GM12891 (cell line): ENCODE measurements around the gene ENOSF1.
A peak's percentile ranks its signal among the peaks of the same experiment; 100 is the strongest.

Experiments
- DNase-seq: peaks from one replicate; pipeline ENCODE4 v3.0.0; 2011; ENCODE audit warnings: low spot score; ENCODE audit not compliant: insufficient read length
- FAIRE-seq: peaks from 2 replicates; lab custom pipeline; 2011; peaks lifted over from hg19 to GRCh38; lab: Jason Lieb, UNC
- PAX5 ChIP-seq: IDR thresholded peaks from 2 replicates; pipeline ENCODE4 v1.6.1; 2011; ENCODE audit warnings: low read length, moderate library complexity, mild to moderate bottlenecking; ENCODE audit not compliant: insufficient read depth, severe bottlenecking
- POLR2A ChIP-seq: IDR thresholded peaks from 2 replicates; pipeline ENCODE4 v1.6.1; 2011; ENCODE audit warnings: low read depth, low read length, control low read depth
- POLR2AphosphoS5 ChIP-seq: IDR thresholded peaks from 2 replicates; pipeline ENCODE4 v1.6.1; 2011; ENCODE audit warnings: low read depth, low read length, control low read depth
- POU2F2 ChIP-seq: IDR thresholded peaks from 2 replicates; pipeline ENCODE4 v1.6.1; 2011; ENCODE audit warnings: low read depth, mild to moderate bottlenecking, control low read depth, low read length, moderate library complexity
- SPI1 ChIP-seq: IDR thresholded peaks from 2 replicates; pipeline ENCODE4 v1.6.1; 2011; ENCODE audit warnings: low read depth, low read length, control low read depth
- TAF1 ChIP-seq: IDR thresholded peaks from 2 replicates; pipeline ENCODE4 v1.6.1; 2011; ENCODE audit warnings: low read depth, low read length, control low read depth

Gene ENOSF1

GRCh38 chr18:658001-658946, 54.2 kb downstream of the ENOSF1 start:
- peak; percentile 54 for TF ChIP-seq POLR2AphosphoS5
- TF ChIP-seq POLR2A: peak; percentile 34; the same call in 1 of the 2 replicates
- peak; percentile 56; the same call in 1 of the 2 replicates for TF ChIP-seq TAF1
- TF ChIP-seq POU2F2: 0 out of 2 replicates have a peak, but pooled peaks have one; percentile 7
- TF ChIP-seq SPI1: no peak
- TF ChIP-seq PAX5: no peak
- DNase-seq (peak; percentile 72), FAIRE-seq (peak; percentile 67)

GRCh38 chr18:657311-658000, 55.0 kb downstream of the ENOSF1 start, which contains the start of gene TYMS:
TSS of gene TYMS (plus strand) at chr18:657653. CDS start at chr18:657743, 90 bp downstream.
- FAIRE-seq (peak; percentile 58), DNase-seq (peak; percentile 56)

GRCh38 chr18:655445-655844, 57.0 kb downstream of the ENOSF1 start:
- DNase-seq: no peak
- TF ChIP-seq POLR2AphosphoS5 (no peak), POLR2A (no peak), SPI1 (no peak), POU2F2 (no peak), PAX5 (no peak), TAF1 (no peak)
- no peak for FAIRE-seq

More at GRCh38 chr18:657311-658000, 55.0 kb downstream of the ENOSF1 start, which contains the start of gene TYMS:
- no peak for TF ChIP-seq SPI1
- TF ChIP-seq TAF1: no peak
- peak; percentile 27; the same call in 1 of the 2 replicates for TF ChIP-seq POLR2A
- no peak for TF ChIP-seq PAX5
- TF ChIP-seq POLR2AphosphoS5: no peak; the same call in 1 of the 2 replicates
- peak; percentile 47; the same call in 1 of the 2 replicates for TF ChIP-seq POU2F2

GRCh38 chr18:654601-655000, 57.8 kb downstream of the ENOSF1 start:
- DNase-seq: no peak
- TF ChIP-seq POLR2A (no peak), PAX5 (no peak), SPI1 (no peak), TAF1 (no peak), POLR2AphosphoS5 (no peak), POU2F2 (no peak)
- no peak for FAIRE-seq

GRCh38 chr18:653512-653911, 58.9 kb downstream of the ENOSF1 start:
- DNase-seq (no peak), FAIRE-seq (no peak)

GRCh38 chr18:652131-652530, 60.3 kb downstream of the ENOSF1 start:
- DNase-seq (no peak), FAIRE-seq (no peak)
- TF ChIP-seq TAF1 (no peak), POLR2A (no peak), SPI1 (no peak)

More at GRCh38 chr18:653512-653911, 58.9 kb downstream of the ENOSF1 start:
- TF ChIP-seq POLR2AphosphoS5: no peak
- TF ChIP-seq SPI1: no peak
- TF ChIP-seq TAF1: no peak
- no peak for TF ChIP-seq POLR2A
- TF ChIP-seq POU2F2: no peak
- TF ChIP-seq PAX5: no peak

- peak; percentile 93 for FAIRE-seq
These were observed 62.0 kb downstream of the ENOSF1 start for GRCh38 chr18:650428-650858.

GRCh38 chr18:649341-649740, 63.1 kb downstream of the ENOSF1 start:
- FAIRE-seq (no peak), DNase-seq (no peak)
- no peak for TF ChIP-seq SPI1
- no peak for TF ChIP-seq POU2F2
- TF ChIP-seq POLR2AphosphoS5: no peak
- no peak for TF ChIP-seq TAF1
- TF ChIP-seq PAX5: no peak
- TF ChIP-seq POLR2A: no peak

More at GRCh38 chr18:650428-650858, 62.0 kb downstream of the ENOSF1 start:
- TF ChIP-seq POLR2A: no peak
- TF ChIP-seq POLR2AphosphoS5: no peak
- no peak for TF ChIP-seq TAF1
- peak; percentile 90 for TF ChIP-seq POU2F2
- TF ChIP-seq SPI1: peak; percentile 97
- no peak for TF ChIP-seq PAX5
- DNase-seq: no peak
